CD1c-positive myeloid dendritic cell (primary cell): ENCODE measurements around the gene ZNF383.
"Not testable (repeated sequence)": the region's sequence is repeated elsewhere in the genome, so short reads cannot be mapped to it uniquely, and the experiment has no call there.

Source experiments
- DNase-seq: peaks from one replicate; pipeline ENCODE4 v3.0.0-alpha.2; 2016; ENCODE audit errors: extremely low spot score

Gene ZNF383

GRCh38 chr19:37217775-37218591 is at the start of gene ZNF383:
TSS of gene ZNF383 (plus strand) at chr19:37218214. CDS start at chr19:37230454, 12,240 bp downstream.
- peak; percentile 88 for DNase-seq

- peak; percentile 97 for DNase-seq
Measured at GRCh38 chr19:37172368-37173366, 45.3 kb upstream of the ZNF383 start, which contains the start of gene ZNF585A. TSS of gene ZNF585A (minus strand) at chr19:37172695. CDS start at chr19:37169910, 2,785 bp downstream.

- DNase-seq, result not testable (repeated sequence)
Measured at GRCh38 chr19:37186071-37186470, 31.9 kb upstream of the ZNF383 start.

- DNase-seq, result not testable (repeated sequence)
Measured at GRCh38 chr19:37195248-37195647, 22.8 kb upstream of the ZNF383 start.

GRCh38 chr19:37197115-37197514 is 20.9 kb upstream of the ZNF383 start:
- DNase-seq, result not testable (repeated sequence)

GRCh38 chr19:37197768-37198167 is 20.2 kb upstream of the ZNF383 start:
- no peak for DNase-seq

GRCh38 chr19:37217480-37217774 is 587 bp upstream of the ZNF383 start:
- DNase-seq, result no peak

GRCh38 chr19:37218592-37218935 is 550 bp downstream of the ZNF383 start:
- no peak for DNase-seq

- no peak for DNase-seq
Measured at GRCh38 chr19:37220383-37220782, 2.4 kb downstream of the ZNF383 start.

- DNase-seq, result no peak
Measured at GRCh38 chr19:37221136-37221535, 3.1 kb downstream of the ZNF383 start.

GRCh38 chr19:37226248-37226647 is 8.2 kb downstream of the ZNF383 start:
- DNase-seq, result no peak

GRCh38 chr19:37227996-37228395 is 10.0 kb downstream of the ZNF383 start:
- DNase-seq, result peak; percentile 13

GRCh38 chr19:37243206-37243632 is 25.2 kb downstream of the ZNF383 start:
- DNase-seq, result no peak

GRCh38 chr19:37251308-37252229 is 33.6 kb downstream of the ZNF383 start:
- DNase-seq, result peak; percentile 8

GRCh38 chr19:37263028-37263427 is 45.0 kb downstream of the ZNF383 start:
- DNase-seq, result not testable (repeated sequence)

- not testable (repeated sequence) for DNase-seq
Measured at GRCh38 chr19:37267005-37267404, 49.0 kb downstream of the ZNF383 start.

- not testable (repeated sequence) for DNase-seq
Measured at GRCh38 chr19:37267755-37268154, 49.7 kb downstream of the ZNF383 start.

GRCh38 chr19:37280656-37281055 is 62.6 kb downstream of the ZNF383 start:
- not testable (repeated sequence) for DNase-seq

- not testable (repeated sequence) for DNase-seq
Measured at GRCh38 chr19:37284020-37284419, 66.0 kb downstream of the ZNF383 start.

GRCh38 chr19:37289229-37289628 is 71.2 kb downstream of the ZNF383 start:
- DNase-seq, result not testable (repeated sequence)
